HG02981 (cell line): ENCODE data around the gene RBM17.
"Not testable (repeated sequence)": the region's sequence is repeated elsewhere in the genome, so short reads cannot be mapped to it uniquely, and the experiment has no call there.

ENCODE experiments used
- ATAC-seq: cut with Tn5 transposase; IDR thresholded peaks from one replicate; pipeline ENCODE4 v1.9.1; 2021; ENCODE audit warnings: mild to moderate bottlenecking, moderate library complexity; ENCODE audit not compliant: unreplicated experiment

RBM17 gene

DNA sequence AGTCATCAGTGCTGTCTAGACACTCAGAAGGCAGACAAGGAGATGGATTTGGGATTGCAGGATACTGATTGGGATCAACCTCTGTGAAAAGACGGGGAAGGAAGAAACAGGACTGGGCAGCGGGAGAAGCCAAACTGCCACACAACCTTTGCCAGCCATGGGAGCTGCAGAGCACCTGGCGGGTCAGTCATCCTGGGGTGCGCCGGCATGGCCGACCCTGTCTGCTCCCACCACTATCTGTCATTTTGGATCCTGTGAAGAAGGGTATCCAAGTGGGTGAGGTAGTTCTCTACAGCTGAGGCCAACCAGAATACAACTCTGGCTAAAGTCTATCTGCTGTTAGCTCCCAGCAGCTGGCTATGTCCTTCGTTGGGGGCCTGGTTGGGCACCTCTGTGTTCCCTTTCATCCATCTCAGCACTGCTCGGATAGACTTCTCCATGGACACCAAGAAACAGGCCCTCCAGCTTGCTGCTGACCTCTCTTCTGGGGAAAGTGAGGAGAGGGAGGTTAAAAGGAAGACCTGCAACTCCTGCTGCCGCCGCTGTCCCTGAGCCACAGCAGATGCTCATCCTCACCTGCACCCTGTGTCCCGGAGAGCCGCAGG is 11.7 kb upstream of the RBM17 start:
- no peak for ATAC-seq

DNA sequence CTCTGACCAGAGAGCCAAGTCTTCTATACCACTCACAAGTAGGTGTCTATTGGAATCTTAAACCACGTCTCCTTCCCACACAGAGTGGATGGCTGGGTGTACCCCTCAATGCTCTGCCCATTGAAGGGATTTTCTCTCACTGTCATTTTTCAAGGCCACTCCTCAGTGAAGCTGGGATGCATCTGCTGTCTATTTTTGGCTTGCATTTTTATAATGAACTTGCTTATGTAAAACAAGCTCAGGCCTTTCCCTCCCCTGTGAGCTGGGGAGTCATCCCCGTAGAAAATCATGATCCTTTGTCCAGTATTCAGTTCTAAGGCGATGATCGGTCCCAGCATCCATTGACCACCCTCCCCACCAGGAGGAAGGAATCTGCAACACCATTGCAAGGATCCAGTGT is 9.8 kb upstream of the RBM17 start:
- no peak for ATAC-seq

DNA sequence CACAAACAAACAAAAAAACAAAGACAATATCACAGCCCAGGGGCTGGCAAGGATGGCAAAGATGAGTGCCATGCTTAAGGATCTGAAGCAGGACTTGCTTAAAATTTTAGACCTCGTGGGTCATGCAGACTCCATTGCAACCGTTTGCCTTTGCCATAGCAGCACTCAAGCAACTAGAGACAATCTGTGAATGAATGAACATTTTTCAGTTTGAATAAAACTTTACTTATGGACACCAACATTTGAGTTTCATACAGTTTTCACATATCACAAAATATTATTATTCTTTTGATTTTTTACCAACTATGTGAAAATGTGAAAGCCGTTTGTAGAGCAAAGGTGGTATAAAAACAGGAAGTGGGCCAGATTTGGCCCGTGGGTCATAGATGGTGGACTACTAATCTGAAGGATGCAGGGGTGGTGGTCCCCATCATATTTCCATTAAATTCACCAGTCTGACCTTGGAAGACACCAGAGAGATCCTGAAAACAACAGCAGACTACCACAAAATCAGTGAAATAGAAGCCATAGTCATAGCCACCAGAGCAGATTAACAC is 8.3 kb upstream of the RBM17 start:
- no peak for ATAC-seq

DNA sequence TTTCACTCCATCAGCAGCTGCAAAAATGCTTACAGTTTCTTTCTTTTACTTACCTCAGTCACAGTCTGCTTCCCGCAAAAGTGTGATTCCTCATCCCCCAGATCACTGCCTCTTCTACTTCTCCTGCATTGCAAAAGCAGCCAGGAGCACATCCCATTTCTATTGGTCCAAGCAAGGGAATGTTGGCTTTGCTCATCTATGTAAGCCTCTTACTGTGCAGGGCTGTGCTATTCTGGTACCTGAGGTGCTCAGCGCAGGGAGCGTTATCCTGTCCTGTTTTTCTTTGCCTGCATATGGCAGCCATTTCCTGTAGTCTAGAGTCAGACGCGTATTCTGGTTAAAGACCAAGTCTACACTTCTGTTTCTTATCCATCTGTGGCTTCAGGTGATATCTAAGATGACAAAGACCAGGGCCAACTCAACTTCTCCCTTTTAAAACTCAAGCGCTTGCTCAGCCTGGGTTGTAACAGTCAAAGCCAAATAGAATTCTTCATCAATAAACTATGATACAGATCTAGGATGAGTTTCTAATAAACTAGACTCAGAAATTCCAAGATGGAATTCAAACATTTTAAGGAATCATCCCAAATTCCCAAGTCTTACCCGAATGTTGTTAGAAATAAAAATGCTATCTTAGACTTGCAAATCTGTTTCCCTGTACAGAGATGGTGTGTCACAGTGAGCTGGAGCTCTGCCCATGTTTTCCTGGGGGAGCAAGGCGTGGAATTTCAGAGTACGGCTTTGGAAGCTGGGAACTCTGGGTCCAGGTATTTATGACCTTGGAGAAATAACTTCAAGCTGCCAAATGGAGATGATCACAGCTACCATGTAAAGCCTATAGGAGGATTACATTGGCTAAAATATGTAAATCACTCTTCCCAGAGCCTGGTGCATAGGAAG is 6.1 kb upstream of the RBM17 start:
- no peak for ATAC-seq

DNA sequence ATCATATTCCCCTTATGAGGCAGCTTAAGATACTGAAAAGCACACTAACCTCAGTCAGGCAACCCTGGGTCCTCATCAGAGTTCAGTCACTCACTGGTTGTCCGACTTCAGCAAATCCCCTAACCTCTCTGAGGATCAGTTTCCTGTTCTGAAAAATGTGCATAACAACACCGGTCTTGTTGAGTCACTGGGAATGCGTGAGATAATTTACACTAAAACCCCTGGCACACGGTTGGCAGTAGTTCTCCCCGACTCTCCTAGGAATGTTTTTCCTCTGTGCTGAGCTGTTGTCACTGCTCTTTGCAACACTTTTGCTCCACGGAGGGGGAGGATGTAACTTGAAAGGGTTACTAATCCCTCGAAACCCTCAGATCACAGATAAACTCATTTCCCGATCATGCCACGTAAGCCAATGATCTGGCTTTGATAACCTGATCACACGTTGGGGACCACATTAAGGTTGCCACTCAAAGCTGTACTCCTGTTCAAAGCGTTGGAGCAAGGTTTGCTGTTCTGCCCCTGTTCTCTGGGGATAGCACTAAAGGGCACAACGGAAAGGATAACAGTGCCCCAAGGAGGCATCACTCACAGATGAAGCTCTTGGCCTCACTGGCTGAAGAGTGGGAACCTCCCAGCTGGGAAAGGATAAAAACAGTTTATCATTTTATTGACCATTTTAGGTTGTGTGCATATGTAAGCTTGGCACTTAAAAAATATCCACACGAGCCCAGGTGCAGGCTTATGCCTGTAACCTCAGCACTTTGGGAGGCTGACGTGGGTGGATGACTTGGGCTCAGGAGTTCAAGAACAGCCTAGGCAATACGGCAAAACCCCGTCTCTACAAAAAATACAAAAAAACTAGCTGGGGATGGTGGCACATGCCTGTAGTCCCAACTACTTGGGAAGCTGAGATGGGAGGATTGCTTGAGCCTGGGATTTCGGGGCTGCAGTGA is 5.0 kb upstream of the RBM17 start:
- ATAC-seq, result no peak

DNA sequence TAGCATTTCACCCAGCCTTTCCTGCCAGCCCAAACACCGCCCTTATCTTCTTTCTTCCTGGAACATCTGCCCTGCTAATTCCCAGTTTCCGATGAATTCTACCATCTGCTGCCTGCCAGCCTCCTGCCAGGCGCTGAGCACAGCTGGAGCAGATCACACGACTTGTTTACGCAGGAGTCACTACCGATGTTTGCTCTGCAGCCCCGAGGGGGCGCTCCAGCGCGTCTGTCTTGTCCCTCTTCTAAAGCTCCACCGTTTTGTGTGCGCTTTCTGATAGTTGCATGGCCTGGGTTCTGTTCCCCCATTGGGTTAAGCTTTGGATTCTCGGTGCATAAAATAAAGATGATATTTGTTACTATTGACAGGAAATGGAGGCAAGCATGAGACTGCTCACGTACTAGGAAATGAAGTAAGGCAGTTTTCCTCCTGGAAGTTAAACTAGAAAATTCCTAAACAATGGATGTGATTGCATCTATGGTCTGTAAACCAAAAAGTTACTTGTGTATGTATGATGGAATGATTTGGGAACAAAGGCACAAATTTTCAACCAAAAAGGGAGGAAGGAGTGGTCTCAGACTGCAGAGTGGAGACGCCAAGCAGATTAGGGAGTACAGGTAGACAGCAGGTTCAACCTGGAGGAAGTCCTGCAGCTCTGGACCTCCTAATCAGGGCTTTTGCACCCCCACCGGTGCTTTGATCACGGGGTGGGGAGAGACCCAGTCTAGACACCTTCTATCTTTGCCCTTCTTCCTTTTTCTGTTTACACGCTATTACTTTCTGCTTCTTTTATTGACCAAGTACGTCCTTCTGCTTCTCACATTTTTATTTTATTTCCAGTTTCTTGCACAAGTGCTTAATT is 2.2 kb upstream of the RBM17 start:
- peak; percentile 49 for ATAC-seq

DNA sequence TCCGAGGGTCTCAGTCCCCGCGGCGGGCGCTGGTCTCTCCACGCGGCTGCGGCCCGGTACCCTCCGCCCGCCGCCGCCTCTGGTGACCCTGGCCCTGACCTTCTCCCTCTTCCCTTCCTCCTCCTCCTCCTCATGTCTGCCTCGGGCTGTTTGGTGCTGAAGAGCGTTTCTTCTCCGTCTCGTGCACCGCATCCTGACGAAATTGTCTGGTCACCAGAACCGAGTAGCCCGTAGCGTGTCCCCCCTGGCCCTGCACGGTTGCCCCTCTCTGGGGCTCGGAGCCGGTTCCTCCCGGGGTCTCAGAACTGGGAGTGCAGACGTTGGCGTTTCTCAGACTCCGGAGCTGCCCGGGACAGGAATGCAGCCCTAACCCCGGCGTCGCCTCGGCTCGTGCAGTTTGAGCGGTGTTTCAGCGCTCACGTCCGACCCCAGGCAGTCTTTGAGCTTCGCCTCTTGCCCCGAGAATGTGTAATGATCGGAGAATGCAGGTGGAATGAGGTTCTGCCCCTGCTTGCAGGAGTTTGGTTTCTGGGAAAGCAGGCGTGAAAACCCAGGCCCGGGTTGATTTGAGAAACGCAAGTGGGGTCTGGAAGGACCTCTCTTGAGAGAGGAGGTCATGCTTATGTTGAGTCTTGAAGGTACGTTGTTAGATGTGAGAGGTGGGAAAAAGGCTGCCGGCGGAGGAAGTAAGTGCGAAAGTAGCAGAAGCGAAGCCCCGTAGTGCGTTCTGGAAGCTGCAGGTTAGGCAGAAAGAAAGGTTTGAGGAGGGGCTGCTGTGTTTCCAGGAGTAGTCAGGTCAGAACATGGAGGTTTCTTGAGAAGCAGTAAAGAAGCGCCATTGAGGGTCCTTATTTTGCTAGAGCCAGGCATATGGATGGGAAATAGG is 743 bp downstream of the RBM17 start:
- ATAC-seq, result no peak

DNA sequence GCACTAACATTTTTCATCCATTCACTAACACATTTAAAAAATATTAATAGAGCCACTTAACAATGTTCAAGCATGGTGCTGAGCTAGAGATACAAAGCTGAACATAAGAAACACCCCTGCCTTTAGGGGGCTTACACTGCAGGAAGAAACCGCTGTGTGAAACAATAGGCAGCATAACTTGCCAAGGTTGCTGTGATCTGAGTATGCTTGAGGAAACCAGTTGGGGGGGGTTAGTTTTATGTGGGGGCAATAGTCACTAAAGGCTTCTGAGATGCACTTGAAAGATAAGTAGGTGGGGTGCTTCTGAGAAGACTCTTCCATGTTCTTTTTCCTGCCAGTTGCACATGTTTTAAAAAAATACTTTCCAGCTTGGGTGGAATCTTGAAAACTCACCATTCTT is 2.8 kb downstream of the RBM17 start:
- ATAC-seq, result no peak

DNA sequence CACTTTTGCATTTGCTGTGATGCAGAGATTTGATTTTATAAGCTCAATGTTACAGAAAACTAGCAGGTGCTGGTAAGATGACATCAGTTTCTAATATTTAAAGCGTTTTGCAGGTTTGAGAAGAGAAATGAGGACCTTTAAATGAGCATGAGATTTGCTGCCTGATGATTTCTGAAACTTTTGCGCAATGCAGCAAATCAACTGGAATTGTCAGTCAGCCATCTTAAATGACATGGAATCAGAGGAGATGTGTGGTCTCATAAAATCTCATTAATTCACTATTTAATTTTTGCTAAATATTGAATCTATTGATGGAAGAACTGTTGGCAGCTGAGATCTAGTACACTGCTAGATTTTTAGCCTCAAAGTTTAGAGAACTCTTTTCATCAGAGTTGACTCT is 3.9 kb downstream of the RBM17 start:
- ATAC-seq, result no peak

DNA sequence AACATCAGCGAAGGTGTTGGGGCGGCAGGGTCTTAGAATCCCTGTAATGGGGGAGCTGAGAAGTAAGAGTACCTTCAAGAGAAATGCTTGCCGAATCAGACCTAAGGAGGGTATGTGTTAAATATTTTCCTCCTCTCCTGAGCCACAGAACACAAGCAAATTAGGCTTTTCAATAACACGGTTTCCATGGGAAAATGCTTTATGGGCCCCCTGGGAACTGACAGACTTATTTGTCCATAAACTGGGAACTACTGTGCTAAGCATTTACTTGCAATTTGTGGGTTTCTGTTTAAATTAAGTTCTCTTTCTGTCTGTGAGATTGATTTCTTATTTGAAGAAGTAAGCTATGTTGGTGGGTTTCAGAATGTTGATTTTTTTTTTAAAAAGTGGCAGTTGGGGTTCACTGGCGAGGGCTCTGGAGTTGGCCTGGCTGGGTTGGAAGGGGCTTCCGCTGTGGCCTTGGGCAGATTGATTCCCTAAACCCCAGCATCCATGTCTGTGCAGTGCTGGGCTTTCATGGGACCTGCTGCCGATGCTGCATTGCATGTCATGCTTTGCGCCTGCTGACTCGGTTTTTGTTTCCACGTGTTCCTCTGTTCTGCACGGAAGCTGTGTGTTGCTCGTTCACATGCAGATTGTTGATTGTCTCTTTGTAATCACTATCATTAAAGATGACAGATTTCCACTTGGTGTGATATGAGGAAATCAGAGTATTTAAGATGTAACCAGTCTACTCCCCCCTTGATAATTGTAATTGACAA is 7.2 kb downstream of the RBM17 start:
- no peak for ATAC-seq

DNA sequence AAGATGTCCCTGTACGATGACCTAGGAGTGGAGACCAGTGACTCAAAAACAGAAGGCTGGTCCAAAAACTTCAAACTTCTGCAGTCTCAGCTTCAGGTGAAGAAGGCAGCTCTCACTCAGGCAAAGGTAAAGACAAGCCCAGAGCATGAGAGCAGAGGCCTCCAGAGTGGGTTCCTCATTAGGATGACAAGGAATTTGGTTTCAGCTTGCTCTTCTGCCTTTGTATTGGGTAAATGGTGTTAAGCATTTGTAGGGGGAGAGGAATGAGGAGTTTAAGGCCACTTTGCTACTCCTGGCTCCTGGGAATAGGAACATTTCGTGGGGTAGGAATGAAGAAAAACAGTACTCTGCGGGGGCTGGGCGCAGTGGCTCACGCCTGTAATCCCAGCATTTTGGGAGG is 8.2 kb downstream of the RBM17 start:
- ATAC-seq, result no peak

DNA sequence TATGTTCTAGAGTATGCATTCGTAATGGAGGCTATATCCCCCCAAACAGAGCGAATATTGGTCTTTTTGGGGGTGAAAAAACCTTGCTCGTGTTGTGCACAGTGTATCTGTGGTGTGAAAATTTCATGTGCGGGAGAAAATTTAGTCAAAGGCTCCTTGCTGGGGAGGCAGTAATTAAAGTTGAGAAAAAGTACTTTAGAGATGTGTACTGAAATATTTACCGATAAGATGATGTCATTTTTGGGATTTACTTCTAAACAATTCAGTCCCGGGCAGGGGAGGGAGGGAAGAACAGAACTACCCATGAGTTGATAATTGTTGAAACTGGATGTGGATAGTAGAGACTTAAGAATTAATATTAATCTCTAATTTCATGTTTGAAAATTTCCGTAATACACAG is 9.3 kb downstream of the RBM17 start:
- ATAC-seq, result no peak

DNA sequence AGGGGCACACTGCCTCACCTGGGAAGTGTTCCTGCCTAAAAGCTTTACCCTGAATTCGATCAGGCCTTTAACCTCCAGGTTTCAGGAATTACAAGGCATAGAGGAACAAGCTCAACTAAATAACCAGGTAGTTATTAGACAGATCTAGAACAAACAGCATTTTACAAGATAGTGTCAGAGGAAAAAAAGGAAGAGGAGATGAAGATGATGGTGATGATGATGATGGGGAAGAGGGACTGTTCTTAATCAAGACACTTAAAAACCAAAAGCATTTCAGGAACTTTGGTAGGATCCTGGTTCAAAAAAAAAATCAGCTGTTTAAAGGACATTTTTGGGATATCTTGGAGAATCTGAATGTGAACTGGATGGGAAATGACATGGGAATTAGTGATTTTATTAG is 11.5 kb downstream of the RBM17 start:
- no peak for ATAC-seq

DNA sequence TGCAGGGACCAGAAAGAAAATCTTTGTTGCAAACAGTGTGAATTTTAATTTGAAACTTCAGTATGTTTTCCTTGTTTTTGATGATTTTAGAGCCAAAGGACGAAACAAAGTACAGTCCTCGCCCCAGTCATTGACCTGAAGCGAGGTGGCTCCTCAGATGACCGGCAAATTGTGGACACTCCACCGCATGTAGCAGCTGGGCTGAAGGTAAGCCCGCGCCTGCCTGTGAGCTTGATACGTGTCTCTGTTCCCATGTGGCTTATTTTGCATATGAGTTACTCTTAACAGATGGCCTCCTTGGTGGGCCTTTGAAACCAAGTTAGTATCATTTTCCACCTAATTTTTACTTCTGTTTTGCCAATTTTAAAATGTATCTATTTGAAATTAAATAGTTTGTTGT is 12.3 kb downstream of the RBM17 start:
- ATAC-seq, result peak; percentile 54

DNA sequence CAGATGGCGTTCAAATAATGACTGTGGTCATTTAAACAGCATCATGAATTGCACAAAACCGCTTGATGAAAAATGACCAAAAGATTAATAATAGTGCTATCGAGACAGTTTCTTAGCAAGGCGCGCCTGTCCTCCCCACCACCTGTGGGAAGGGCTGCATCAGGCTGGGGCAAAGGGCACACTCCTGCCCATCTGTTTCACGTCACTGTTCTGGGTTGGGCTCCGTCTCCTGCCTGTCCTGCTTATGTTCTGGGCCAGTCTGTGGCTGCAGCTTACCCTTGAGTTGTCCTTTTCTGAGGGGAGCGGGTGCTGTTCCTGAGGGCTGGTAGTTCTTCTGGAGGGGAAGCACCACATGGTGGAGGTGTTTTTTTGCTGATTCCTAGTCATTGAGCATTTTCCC is 13.3 kb downstream of the RBM17 start:
- ATAC-seq, result no peak

DNA sequence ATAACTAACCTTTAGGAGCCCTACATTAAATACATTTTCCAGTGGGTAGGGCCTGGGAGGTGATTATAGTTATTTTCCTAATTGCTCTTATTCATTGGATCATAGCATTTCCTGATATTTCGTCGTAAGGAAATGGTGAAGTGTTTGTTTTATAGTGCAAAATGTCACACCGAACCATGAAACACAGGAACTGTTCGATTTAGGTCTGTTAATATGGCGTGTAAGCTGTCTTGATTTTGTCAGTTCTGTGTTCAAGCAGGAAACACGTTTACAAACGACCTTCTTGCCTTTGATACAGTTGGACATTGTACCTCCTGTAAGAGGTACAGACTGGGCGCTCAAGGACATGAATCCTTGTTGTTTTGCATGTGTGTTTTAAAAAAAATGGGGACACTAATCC is 14.8 kb downstream of the RBM17 start:
- ATAC-seq, result no peak

DNA sequence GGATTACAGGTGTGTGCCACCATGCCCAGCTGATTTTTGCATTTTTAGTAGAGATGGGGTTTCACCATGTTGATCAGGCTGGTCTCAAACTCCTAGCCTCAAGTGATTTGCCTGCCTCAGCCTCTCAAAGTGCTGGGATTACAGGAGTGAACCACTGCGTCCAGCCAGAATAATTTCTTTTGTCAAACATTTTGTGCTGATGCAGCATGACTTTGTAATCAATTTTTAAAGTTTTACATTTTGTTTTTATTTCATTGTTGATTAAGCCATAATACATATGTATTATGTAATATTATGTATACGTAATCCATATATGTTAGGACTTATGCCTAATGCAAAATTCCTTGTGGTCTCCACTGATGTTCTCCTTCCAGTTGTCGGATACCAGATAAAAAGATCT is 18.8 kb downstream of the RBM17 start:
- not testable (repeated sequence) for ATAC-seq

DNA sequence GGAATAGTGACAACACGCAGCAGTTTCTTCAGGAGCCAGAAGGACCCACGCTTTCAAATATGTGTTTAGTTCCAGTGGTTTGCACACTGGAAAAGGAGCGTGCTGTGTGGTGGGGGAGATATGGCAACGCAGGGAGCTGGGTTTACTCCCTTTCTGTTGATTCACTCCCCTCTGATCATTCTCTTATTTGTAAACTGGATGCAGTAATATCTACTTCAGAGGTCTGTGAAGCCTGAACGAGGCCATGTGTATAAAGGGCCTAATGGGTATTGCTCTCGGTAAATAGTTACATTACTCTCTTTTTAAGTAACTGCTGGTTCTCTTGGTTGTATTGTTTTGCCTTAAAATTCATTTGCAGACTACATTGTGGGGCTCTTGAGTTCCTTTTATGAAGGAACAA is 19.2 kb downstream of the RBM17 start:
- ATAC-seq, result no peak
